Thymus (tissue), 11 donors: ENCODE results near the gene PRDM11. TPM values are rescaled to one million over a fixed set of nuclear protein-coding genes. Genes with fewer than 3 reads are reported as not detected.
A peak's percentile ranks its signal among the peaks of the same experiment; 100 is the strongest.

Experiments
- DNase-seq, 9 donors: peaks; one replicate each; pipeline ENCODE4 v3.0.0-alpha.2; 2013; ENCODE audit warnings: low spot score in 9 of 9, low read depth in 6 of 9, missing footprints in 1 of 9
- H3K27ac ChIP-seq, 2 donors: one replicate each; pipeline ENCODE4 v1.5.1; 2013; ENCODE audit warnings: control low read depth in 1 of 2, low read depth in 1 of 2, low read length in 1 of 2, mild to moderate bottlenecking in 1 of 2, moderate library complexity in 1 of 2
- H3K27me3 ChIP-seq, 2 donors: one replicate each; pipeline ENCODE4 v1.5.1; 2013; ENCODE audit warnings: low read length in 1 of 2; ENCODE audit not compliant: control insufficient read depth in 2 of 2, insufficient read depth in 1 of 2
- H3K36me3 ChIP-seq, 2 donors: one replicate each; pipeline ENCODE4 v1.5.1; 2013; ENCODE audit warnings: low read length in 1 of 2, mild to moderate bottlenecking in 1 of 2, moderate library complexity in 1 of 2; ENCODE audit not compliant: control insufficient read depth in 2 of 2, insufficient read depth in 2 of 2
- H3K4me1 ChIP-seq, 2 donors: one replicate each; pipeline ENCODE4 v1.5.1; 2013; ENCODE audit warnings: low read length in 2 of 2; ENCODE audit not compliant: control insufficient read depth in 2 of 2, insufficient read depth in 2 of 2
- H3K4me3 ChIP-seq, 2 donors: one replicate each; pipeline ENCODE4 v1.5.1; 2013; ENCODE audit warnings: low read length in 2 of 2, control low read depth in 1 of 2, mild to moderate bottlenecking in 1 of 2
- H3K9me3 ChIP-seq, 2 donors: one replicate each; pipeline ENCODE4 v1.5.1; 2013; ENCODE audit warnings: low read length in 1 of 2, mild to moderate bottlenecking in 1 of 2; ENCODE audit not compliant: control insufficient read depth in 2 of 2, insufficient read depth in 1 of 2
- WGBS: extraction: QIAGEN DNeasy Blood & Tissue Kit; methylation state at CpG from one replicate; pipeline ENCODE4 v1.1.7; 2013; 5-methylcytosine and 5-hydroxymethylcytosine counted together
- polyA plus RNA-seq: library from polyadenylated mRNA; stranded (reverse); fragments of 200-250 nt; gene quantifications from one replicate; pipeline ENCODE4 v1.2.3, GENCODE V29; 2013
- total RNA-seq: library from RNA; stranded (reverse); fragments of 120-200 nt; gene quantifications from one replicate; pipeline ENCODE4 v1.2.4, GENCODE V29; 2013
- donor health status: healthy.

Gene PRDM11
- total and polyA plus RNA-seq, 2 donors = 2.1 to 2.5 TPM

DNA sequence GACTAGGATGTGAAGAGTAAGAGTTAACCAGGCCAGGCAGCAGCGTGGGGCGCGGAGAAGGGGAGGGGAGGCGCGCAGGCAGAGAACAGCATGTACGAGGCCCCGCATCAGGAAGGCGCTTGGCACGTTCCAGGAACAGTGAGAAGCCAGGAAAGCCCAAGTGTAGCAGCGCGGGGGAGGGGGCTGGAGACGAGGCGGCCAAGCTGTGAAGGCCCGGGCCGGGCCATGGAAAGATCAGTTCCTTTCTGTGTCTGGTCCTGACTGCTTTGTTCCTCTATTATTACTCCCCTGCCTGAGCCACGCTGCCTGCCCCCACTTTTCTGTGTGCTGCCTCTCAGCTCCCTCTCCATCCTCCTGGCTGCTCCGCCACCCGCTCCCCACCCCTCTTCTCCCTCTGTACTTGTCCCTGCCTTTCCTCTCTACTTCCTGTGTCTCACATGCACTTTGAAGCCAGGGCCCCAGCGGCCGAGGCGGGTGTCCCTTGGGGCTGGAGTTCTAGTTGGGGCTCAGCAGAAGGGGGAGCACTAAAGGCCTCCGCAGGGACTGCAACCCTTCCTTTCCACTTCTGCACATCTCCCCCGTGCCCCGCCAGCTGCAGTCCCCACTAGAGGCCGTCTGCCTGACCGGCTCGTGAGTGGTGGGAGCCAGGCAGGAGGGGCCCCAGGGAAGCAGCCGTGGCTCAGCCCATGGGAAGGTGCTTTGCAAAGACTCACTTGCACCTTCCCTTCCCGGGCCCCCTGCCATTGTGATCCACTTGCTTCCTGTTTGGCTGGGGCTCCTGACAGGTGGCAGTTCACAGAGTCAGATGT is 63.7 kb downstream of the PRDM11 start:
- Histone ChIP-seq H3K27ac (peak overlapping the region in 1 of 2 donors; percentile 51), H3K27me3 (no peaks in the 10 kb centered on the region), H3K9me3 (no peaks in the 10 kb centered on the region), H3K36me3 (no peaks in the 10 kb centered on the region), H3K4me1 (peaks cover 0 to 15% of the 10 kb centered on the region in 2 donors), H3K4me3 (no peak overlapping the region)
- WGBS = 49% methylated on average over 29 of the region's 29 CpGs
- peak in 4 of 9 donors; percentile 5 to 33 (median 20) for DNase-seq

DNA sequence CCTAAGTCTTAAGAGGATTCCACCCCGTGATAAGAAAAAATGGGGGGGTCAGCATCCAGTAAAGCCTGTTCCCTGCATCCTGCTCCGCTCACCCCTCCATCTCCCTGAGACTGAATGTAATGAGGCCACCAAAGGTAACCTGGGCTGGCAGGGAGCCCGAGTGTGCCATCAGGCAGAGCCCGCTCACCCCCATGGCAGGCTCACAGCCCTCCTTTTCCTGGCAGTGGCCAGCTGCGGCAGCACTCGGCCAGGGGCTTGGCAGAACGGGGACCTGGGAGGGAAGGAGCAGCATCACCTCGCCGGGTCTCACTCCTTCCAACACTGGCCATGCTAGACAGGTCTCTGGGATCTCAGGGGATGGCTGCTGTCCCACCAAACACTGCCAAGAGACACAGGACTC is 64.4 kb downstream of the PRDM11 start:
- no peaks in the 10 kb centered on the region for H3K9me3 ChIP-seq
- H3K4me3 ChIP-seq = no peak overlapping the region
- H3K36me3 ChIP-seq = no peaks in the 10 kb centered on the region
- no peak overlapping the region for H3K27ac ChIP-seq
- DNase-seq = no peak
- WGBS = 96% methylated on average over 9 of the region's 9 CpGs
- peaks cover 0 to 17% of the 10 kb centered on the region in 2 donors for H3K4me1 ChIP-seq
- no peaks in the 10 kb centered on the region for H3K27me3 ChIP-seq

- Histone ChIP-seq H3K27ac (no peak overlapping the region), H3K36me3 (no peaks in the 10 kb centered on the region), H3K9me3 (no peaks in the 10 kb centered on the region), H3K4me1 (peaks cover 0 to 17% of the 10 kb centered on the region in 2 donors), H3K27me3 (no peaks in the 10 kb centered on the region), H3K4me3 (no peak overlapping the region)
- 97% methylated on average over 9 of the region's 9 CpGs for WGBS
- DNase-seq = no peak
Measured at GRCh38 chr11:45211732-45212131, 65.3 kb downstream of the PRDM11 start.

DNA sequence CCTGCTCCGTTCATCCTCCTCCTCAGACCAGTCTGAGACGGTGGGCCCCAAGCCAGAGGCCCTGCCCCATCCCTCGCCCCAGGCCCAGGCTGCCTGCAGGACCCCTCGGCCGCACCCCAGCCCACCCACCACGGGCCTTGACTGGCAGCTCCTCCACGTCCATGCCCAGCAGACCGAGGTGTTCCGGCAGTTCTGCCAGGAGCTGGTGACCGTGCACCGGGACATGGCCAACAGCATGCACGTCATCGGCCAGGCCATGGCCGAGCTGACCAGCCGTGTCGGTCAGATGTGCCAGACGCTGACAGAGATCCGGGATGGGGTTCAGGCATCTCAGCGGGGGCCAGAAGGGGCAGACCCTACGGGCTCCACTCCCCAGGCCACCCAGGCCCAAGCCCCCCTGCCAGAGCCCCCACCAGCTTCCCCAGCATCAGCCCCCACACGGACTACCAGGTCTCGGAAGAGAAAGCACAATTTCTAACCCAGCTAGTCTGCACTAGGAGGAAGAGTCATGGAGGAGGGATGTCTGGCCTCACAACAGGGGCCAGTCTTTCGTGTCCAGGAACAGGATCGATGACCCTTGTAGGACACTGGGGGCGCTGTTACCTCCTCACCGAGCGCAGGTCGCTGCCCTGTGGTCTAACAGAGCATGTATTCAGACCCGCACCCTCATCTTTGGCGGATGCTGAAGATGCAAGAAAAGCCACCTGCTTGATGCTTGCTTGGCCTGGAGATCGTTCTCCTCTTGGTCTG is 66.3 kb downstream of the PRDM11 start:
- DNase-seq = no peak
- H3K4me1 ChIP-seq = peaks cover 0 to 17% of the 10 kb centered on the region in 2 donors
- 97% methylated on average over 31 of the region's 31 CpGs for WGBS
- no peaks in the 10 kb centered on the region for H3K9me3 ChIP-seq
- no peak overlapping the region for H3K27ac ChIP-seq
- no peaks in the 10 kb centered on the region for H3K36me3 ChIP-seq
- H3K4me3 ChIP-seq = no peak overlapping the region
- no peaks in the 10 kb centered on the region for H3K27me3 ChIP-seq

DNA sequence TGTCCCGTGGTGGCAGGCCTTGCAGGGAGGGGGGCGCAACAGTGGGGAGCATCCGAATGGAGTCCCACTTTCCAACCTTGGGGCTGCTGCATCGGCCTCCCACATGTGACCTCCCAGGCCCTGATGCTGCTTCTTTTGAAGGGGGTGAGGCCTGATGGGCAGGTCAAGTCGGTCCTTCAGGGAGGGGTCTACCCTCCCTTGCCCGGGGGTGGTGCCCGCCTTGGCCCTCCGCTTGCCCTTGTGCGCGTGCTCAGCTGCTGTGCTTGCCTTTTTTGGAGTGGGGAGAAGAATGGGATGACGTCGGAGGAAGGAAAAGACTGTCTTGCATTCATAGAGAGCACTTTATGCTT is 66.9 kb downstream of the PRDM11 start:
- Histone ChIP-seq H3K9me3 (no peaks in the 10 kb centered on the region), H3K4me3 (no peak overlapping the region), H3K4me1 (peaks cover 0 to 17% of the 10 kb centered on the region in 2 donors), H3K27ac (no peak overlapping the region), H3K27me3 (no peaks in the 10 kb centered on the region), H3K36me3 (no peaks in the 10 kb centered on the region)
- DNase-seq = no peak
- 97% methylated on average over 12 of the region's 12 CpGs for WGBS

DNA sequence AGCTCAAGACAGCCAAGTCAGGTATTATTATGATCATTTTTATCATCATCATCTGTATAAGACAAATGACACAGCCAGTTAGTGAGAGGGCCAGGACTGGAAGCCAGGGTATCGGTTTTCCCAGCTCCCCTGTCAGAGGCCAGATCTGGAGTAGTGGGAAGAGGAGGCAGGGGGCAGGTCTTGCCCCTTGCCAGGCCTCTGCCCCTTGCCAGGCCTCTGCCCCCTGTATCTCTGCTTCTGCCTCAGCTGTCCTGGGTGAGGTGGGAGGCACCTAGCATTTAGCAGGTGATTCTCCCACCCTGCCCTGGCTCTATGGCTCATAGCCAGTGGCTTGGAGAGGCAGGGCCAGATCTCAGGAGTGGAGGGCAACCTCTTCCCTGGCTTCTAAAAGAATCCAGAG is 67.3 kb downstream of the PRDM11 start:
- Histone ChIP-seq H3K4me1 (peaks cover 0 to 17% of the 10 kb centered on the region in 2 donors), H3K36me3 (no peaks in the 10 kb centered on the region), H3K4me3 (no peak overlapping the region), H3K27me3 (no peaks in the 10 kb centered on the region), H3K9me3 (no peaks in the 10 kb centered on the region), H3K27ac (no peak overlapping the region)
- DNase-seq = no peak
- 100% methylated on average over 1 of the region's 1 CpG for WGBS

DNA sequence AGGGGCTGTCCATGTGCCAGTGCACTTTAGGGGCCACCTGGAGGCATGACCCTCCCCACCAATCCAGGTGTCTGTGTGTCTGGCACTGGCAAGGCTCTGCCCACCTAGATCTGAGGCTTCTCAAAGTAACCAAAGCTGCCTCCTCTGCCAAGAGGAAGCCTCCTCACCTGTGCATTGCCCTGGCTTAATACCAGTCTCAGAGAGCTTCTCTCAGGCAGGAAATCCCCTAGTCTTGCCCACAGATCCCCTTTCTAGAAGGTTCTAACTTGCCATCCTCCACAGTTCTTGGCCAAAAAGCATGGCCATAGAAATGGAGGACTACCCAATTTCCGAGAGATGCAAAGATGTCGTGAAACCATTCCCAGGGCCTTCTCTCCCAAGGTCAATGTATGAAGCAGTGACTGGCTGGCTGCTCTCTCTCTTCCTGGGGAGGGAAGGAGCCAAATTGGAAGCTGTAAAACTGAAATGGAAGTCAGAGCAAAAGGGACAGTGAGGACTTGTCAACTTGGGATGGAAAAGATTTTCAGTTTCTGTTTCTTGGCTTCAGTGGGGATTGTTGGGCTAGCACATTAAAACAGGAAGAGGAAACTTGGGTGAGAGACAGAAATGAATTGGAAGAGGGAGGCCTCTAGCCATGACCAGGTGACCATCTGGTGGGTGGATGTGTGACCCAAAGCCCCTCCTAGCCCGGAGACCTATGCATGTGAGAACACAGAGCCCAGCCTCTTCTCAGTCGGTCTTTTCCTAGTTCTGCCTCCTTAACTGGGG is 68.8 kb downstream of the PRDM11 start:
- Histone ChIP-seq H3K4me3 (no peak overlapping the region), H3K36me3 (no peaks in the 10 kb centered on the region), H3K9me3 (no peaks in the 10 kb centered on the region), H3K4me1 (peaks cover 0 to 6% of the 10 kb centered on the region in 2 donors), H3K27ac (no peak overlapping the region), H3K27me3 (no peaks in the 10 kb centered on the region)
- 97% methylated on average over 4 of the region's 4 CpGs for WGBS
- DNase-seq = peak in 2 of 9 donors; percentile 5 to 19

DNA sequence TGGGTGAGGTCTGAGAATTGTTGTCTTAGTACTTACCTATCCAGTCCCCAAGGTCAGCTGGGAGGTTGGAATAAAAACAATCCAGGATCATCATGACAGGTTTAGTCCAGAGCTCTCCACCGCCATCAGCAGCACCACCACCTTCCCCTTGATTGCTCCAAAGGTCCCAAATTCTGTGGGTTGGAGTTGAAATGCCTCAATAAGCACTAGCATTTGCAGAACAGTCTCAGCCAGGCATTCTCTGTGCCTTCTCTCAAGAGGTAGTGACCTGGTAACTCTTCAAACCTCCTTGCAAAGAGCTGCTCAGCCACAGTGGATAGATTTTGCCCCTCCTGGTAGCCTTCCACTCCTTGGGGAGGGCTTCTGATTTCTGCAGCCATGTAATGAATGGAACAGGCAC is 69.6 kb downstream of the PRDM11 start:
- Histone ChIP-seq H3K9me3 (no peaks in the 10 kb centered on the region), H3K27ac (no peak overlapping the region), H3K36me3 (no peaks in the 10 kb centered on the region), H3K4me3 (no peak overlapping the region), H3K4me1 (peaks cover 0 to 3% of the 10 kb centered on the region in 2 donors), H3K27me3 (no peaks in the 10 kb centered on the region)
- no peak for DNase-seq
- 98% methylated on average over 1 of the region's 1 CpG for WGBS

GRCh38 chr11:45216901-45217300 is 70.5 kb downstream of the PRDM11 start:
- H3K27me3 ChIP-seq = no peaks in the 10 kb centered on the region
- no peaks in the 10 kb centered on the region for H3K9me3 ChIP-seq
- peaks cover 0 to 3% of the 10 kb centered on the region in 2 donors for H3K4me1 ChIP-seq
- H3K36me3 ChIP-seq = no peaks in the 10 kb centered on the region
- H3K4me3 ChIP-seq = no peak overlapping the region
- no peak overlapping the region for H3K27ac ChIP-seq
- DNase-seq = no peak
- 92% methylated on average over 2 of the region's 2 CpGs for WGBS
